ENCODE measurements around the gene FBXO24. TPM values are rescaled to one million over a fixed set of nuclear protein-coding genes. Genes with fewer than 3 reads are reported as not detected.
A peak's percentile ranks its signal among the peaks of the same experiment; 100 is the strongest.

The FBXO24 gene
- total RNA-seq, 4 donors from 2014 or later = 0.14 to 0.79 TPM; not detected in 2

- TF ChIP-seq EP300 (IDR thresholded peaks at IDR 0.05; ENCODE audit: low read depth) (peak; percentile 74), POLR2A (IDR thresholded peaks at IDR 0.05) (peak; percentile 99), POLR2AphosphoS5 (IDR thresholded peaks at IDR 0.05) (peak; percentile 98 to 99 (median 99))
- TF ChIP-seq, protein P1, sequence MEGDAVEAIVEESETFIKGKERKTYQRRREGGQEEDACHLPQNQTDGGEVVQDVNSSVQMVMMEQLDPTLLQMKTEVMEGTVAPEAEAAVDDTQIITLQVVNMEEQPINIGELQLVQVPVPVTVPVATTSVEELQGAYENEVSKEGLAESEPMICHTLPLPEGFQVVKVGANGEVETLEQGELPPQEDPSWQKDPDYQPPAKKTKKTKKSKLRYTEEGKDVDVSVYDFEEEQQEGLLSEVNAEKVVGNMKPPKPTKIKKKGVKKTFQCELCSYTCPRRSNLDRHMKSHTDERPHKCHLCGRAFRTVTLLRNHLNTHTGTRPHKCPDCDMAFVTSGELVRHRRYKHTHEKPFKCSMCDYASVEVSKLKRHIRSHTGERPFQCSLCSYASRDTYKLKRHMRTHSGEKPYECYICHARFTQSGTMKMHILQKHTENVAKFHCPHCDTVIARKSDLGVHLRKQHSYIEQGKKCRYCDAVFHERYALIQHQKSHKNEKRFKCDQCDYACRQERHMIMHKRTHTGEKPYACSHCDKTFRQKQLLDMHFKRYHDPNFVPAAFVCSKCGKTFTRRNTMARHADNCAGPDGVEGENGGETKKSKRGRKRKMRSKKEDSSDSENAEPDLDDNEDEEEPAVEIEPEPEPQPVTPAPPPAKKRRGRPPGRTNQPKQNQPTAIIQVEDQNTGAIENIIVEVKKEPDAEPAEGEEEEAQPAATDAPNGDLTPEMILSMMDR (IDR thresholded peaks at IDR 0.05) = peak in 3 of 5 experiments; percentile 4 to 31 (median 7)
- no peaks in the 10 kb centered on the region for H3K9me3 ChIP-seq
- peak; percentile 77 for DNase-seq
- peaks cover 0 to 14% (median 7%) of the 10 kb centered on the region in 4 donors for H3K36me3 ChIP-seq
- intact Hi-C loops (cut with DNase I; ENCODE audit: low total_unique reads) = no loop called here
- in situ Hi-C loops (cut with MboI; ENCODE audit: low pct_ligation_motif_present in 1 of 4, low pct_unique_long_range_greater_than_20kb in 1 of 4, low sequenced_read_pairs in 3 of 4) = loop anchor here in 2 of 4 donors (10.0 to 25.0 kb wide), 2 partner anchors 89 to 102 kb away; partner anchors contain the start of genes GIGYF1 (in 1 of the 2) and GNB2 (in 1 of the 2)
- no peaks in the 10 kb centered on the region for H3K27me3 ChIP-seq
- peaks cover 9 to 40% (median 33%) of the 10 kb centered on the region in 4 donors for H3K4me1 ChIP-seq
- peak within 1 kb of the TSS; percentile 97 to 99 (median 98) for H3K27ac ChIP-seq
- H3K4me3 ChIP-seq = peak within 1 kb of the TSS; percentile 82 to 100 (median 96)
- 0 to 1% methylated on average over 13 to 42 of the region's 61 CpGs for WGBS, 2 donors (ENCODE audit: low coverage in 1 of 2)
Observed at GRCh38 chr7:100585511-100586265, 440 bp upstream of the FBXO24 start, which contains the start of gene LRCH4. LRCH4 (minus strand) TSS chr7:100586129; CDS start chr7:100586100, 29 bp downstream.

DNA sequence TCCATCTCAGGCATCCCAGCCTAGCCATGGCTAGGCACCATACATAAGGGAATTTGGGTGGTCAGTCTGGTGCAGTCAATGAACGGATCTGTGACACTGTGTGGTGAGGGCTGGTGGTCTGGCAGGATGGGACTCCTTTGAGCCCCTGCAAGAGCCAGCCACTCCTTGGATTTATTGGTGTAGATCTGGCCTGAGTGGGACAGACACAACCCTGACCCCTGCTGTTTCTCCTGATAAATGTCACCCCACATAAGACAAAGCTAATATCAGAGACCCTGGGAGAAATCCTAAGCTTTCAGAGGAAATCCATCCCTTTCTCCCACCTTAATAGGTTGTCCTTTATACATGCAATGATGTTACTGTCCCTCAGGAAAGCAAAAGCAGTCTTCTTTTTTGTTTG lies 2.3 kb downstream of the FBXO24 start:
- intact Hi-C loops (cut with DNase I; ENCODE audit: low total_unique reads) (no loop called here), in situ Hi-C loops (cut with MboI; ENCODE audit: low pct_ligation_motif_present in 1 of 4, low pct_unique_long_range_greater_than_20kb in 1 of 4, low sequenced_read_pairs in 3 of 4) (loop anchor here in 2 of 4 donors (10.0 to 25.0 kb wide), 2 partner anchors 86 to 99 kb away; partner anchors contain the start of genes GIGYF1 (in 1 of the 2) and GNB2 (in 1 of the 2))
- Histone ChIP-seq H3K4me1 (peaks cover 9 to 29% (median 25%) of the 10 kb centered on the region in 4 donors), H3K36me3 (no peaks in the 10 kb centered on the region), H3K9me3 (no peaks in the 10 kb centered on the region), H3K27ac (no peak overlapping the region), H3K4me3 (no peak overlapping the region), H3K27me3 (no peaks in the 10 kb centered on the region)
- no peak for DNase-seq
- no peak for TF ChIP-seq EP300 (IDR thresholded peaks at IDR 0.05; ENCODE audit: low read depth)
- TF ChIP-seq, protein P1 (IDR thresholded peaks at IDR 0.05) = peak in 3 of 5 experiments; percentile 9 to 19 (median 17)
- no peak for TF ChIP-seq POLR2A (IDR thresholded peaks at IDR 0.05)
- 81% methylated on average over 1 of the region's 1 CpG; no CpG with 5 or more reads in 1 of the 2 donors for WGBS, 2 donors (ENCODE audit: low coverage in 1 of 2)

DNA sequence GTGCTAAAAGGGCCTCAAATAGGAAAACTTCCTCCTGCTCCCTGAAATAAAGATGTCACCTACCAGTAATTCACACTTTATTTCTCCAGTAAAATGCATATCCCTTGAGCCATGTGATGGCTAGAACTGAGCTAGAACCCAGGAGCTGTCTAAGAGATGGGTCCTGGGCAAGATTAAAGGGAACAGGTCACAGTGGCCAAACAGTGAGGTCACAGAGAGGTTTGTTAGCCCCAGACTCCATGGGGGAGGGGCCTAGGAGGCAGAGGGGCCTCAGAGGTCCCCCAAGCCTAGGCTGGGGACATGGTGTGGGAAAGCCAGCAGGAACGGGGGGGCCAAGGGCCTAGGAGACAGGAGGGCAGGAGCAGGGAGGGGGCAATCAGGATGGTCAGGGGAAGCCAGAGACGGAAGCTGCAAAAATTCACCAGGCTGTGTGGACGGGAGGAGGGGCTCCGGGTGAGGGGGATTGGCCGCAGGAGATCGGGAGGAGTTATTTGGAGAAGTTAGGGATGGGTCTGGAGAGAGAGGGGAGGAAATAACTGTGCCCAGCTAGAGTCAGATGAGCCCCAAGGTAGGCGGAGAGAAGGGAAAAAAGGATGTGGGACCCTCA lies 3.3 kb downstream of the FBXO24 start:
- Histone ChIP-seq H3K36me3 (no peaks in the 10 kb centered on the region), H3K27me3 (no peaks in the 10 kb centered on the region), H3K4me1 (peaks cover 5 to 19% (median 15%) of the 10 kb centered on the region in 4 donors), H3K27ac (peak overlapping the region in 1 of 4 donors; percentile 21), H3K4me3 (no peak overlapping the region), H3K9me3 (no peaks in the 10 kb centered on the region)
- intact Hi-C loops (cut with DNase I; ENCODE audit: low total_unique reads) (no loop called here), in situ Hi-C loops (cut with MboI; ENCODE audit: low pct_ligation_motif_present in 1 of 4, low pct_unique_long_range_greater_than_20kb in 1 of 4, low sequenced_read_pairs in 3 of 4) (loop anchor here in 2 of 4 donors (10.0 to 25.0 kb wide), 2 partner anchors 85 to 98 kb away; partner anchors contain the start of genes GIGYF1 (in 1 of the 2) and GNB2 (in 1 of the 2))
- WGBS, 2 donors (ENCODE audit: low coverage in 1 of 2) = 64 to 67% methylated on average over 7 of the region's 7 CpGs
- TF ChIP-seq, protein P1 (IDR thresholded peaks at IDR 0.05) = no peak
- TF ChIP-seq EP300 (IDR thresholded peaks at IDR 0.05; ENCODE audit: low read depth) (no peak), POLR2AphosphoS5 (IDR thresholded peaks at IDR 0.05) (no peak), POLR2A (IDR thresholded peaks at IDR 0.05) (no peak)
- DNase-seq = no peak
